GM21717 (cell line): Measurements from ENCODE around the gene RAB5IF.
"Not testable (repeated sequence)": the region's sequence is repeated elsewhere in the genome, so short reads cannot be mapped to it uniquely, and the experiment has no call there.

Experiments used
- ATAC-seq: cut with Tn5 transposase; IDR thresholded peaks from one replicate; pipeline ENCODE4 v1.9.1; 2021; ENCODE audit warnings: mild to moderate bottlenecking, moderate library complexity; ENCODE audit not compliant: unreplicated experiment

The RAB5IF gene

DNA sequence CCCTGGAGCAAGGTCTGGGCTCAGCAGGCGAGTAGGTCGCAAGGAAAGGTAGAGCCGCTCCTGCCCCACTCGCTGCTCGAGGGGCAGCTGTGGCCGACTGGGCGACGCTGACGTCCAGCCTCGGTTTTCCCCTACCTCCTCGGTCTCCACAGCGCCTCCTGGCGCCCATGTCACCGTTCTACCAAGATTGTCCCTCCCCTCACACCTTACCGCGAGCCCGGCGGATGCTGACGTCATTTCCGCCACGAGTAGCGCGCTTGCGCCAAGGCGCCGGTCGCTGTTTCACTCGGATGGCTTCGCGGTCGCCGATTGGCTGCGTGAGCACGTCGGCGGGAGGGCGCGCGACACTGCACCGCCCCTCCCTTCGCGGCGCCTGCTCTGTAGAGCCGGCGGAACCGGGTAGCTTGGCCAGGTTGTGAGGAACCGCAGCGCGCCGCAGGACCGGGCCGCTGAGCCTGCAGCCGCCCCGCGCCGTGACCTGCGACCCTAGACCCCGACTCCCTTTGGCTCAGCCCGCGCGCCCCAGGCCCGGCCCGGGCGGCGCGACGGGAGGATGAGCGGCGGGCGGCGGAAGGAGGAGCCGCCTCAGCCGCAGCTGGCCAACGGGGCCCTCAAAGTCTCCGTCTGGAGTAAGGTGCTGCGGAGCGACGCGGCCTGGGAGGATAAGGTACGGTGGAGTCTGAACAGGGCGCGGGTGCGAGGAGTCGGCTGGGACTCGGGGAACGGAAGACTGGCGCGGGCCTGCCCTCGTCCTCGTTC, at the start of gene RAB5IF:
Gene RAB5IF (plus strand): TSS at position 381 of the 759 bp plus-strand sequence. CDS start 173 bp downstream, at position 554.
- peak; percentile 71 for ATAC-seq

DNA sequence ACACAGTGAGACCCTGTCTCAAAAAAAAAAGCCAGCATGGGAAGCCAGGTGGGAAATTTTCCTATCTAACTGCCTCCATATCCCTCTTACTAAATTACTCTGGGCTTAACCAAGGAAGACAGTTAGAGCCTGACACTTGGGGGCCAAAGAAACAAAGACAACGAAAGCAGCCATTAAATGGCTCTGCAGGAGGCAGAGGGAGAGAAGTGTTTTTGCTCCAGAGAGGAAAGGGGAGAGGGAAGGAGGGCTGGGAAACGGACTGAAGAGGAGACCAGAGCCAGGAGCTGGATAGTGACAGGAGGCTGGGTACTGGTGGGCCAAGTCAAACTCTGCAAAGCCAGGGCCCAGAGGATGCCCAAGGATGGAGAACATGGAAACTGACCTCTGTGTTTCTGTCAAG, 42.9 kb upstream of the RAB5IF start:
- ATAC-seq: no peak

DNA sequence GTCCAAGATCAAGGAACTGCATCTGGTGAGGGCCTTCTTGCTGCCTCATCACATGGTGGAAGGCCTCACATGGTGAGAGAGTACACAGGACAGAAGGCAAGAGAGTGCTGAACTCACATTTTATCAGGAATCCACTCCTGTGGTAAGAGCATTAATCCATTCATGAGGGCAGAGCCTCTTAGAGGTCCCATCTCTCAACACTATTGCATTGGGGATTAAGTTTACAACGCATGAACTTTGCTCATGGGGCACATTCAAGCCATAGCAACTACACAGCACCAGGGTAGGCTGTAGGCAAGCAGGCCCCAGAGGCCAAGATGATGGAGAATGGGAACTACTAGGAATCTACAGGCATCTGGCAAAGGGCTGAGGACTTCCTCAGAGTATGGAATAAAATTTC, 42.2 kb upstream of the RAB5IF start:
- ATAC-seq: no peak

GRCh38 chr20:36564078-36564725, 41.4 kb upstream of the RAB5IF start:
- not testable (repeated sequence) for ATAC-seq

- not testable (repeated sequence) for ATAC-seq
Measured at GRCh38 chr20:36564726-36565121, 40.9 kb upstream of the RAB5IF start.

- ATAC-seq: no peak
Measured at GRCh38 chr20:36565520-36565919, 40.1 kb upstream of the RAB5IF start.

DNA sequence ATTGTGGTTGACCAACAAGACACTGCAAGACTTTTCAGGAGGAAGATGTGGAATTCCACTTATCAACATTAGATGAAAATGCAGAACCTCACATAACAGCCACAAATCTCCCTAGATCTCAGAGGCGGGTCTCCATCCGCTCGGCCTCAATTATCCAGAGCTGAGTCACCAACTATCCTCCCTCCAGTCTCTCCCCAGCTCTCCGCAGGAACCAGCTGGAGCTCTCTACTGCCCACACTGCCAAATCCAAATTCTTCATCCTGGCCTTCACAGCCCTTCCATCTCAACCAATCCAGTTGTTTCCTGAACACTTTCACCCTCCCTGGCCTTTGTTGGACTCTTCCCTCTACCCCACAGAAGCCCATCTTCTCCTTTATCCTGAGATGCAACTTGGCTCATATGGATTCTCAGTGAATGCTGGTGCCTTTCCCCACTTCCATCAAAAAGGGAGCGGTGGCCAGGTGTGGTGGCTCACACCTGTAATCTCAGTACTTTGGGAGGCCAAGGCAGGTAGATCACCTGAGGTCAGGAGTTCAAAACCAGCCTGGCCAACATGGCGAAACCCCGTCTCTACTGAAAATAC, 35.6 kb upstream of the RAB5IF start:
- ATAC-seq: no peak

DNA sequence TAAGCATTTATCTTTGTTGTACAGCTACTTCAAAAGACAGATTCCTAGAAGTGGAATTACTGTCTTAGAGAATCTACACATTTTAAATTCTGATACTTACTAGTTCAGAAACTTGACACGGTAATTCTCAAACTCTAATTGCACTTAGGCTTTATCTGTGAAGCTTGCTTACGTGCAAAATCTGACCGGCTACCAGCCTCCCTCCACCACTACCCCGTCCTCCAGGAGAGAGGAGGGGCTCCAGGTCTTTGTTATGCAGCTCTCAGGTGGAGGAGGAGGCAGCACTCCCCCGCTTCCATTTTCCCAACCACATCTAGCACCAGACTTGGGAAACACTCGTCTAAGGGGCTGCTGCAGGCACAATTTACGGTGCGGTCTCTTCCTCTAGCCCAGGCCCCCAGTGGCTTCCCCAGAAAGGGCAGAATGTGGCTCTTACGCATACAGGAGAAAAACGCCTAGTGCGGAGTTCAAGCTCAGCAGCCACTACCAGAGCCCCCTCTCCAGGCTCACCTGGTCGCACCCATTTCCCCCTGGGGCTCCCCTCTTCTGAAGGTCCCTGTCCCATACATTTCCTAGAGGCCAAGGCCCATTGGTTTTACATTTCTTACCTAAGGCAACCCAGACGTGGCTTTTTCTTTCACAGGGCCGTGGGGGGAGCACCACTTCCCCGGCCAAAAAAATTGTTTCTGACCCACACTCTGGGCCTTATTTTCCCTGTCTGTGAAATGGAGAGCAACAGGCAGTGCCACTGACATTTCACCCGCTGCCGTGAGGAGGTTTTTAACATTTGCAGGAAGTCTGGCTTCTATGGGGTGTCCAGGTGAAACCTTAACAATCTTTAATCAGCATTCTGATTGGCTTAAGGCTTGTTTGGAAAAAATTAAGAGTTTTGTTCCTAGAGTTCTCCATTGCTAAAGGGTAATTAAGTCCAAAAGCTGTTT, 33.7 kb upstream of the RAB5IF start:
- ATAC-seq: no peak

GRCh38 chr20:36572701-36573102, 32.9 kb upstream of the RAB5IF start:
- no peak for ATAC-seq

DNA sequence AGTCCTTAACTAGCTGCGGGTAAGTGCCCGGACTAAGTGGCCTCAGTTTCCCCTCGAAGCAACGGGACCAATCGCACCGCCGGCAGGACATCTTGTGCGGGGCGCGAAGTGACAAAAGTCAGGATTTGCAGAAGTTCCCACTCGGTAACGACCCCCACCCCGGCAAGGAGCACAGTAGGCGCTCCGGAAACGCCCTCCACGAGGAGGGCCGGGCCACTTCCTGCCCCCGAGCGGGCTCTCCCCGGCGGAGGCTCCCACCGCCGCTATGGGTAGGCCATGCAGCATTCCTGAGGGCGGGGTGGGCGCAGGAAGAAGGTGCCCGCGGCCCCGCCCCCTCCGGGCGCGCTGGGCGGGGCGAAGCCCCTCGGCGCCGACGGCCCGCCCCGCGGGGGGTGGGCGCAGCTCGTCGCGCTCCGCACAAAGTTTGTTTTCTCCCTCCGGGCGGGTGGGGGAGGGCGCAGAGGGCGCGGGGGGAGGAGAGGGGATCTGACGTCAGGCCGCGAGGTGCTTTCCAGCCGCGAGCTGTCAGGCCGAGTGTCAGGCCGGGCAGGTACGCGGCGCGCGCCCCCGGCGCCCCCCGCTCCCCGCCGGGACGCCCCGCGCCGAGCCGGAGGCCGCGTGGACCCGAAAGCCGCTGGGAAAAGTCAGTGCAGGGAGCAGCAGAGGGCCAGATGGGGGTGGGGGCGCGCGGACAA, 32.3 kb upstream of the RAB5IF start, which contains the start of gene TGIF2:
Gene TGIF2 (plus strand): TSS at position 495 of the 695 bp plus-strand sequence. CDS start 5,178 bp downstream, outside the sequence.
- ATAC-seq: peak; percentile 58

GRCh38 chr20:36573798-36574365, 31.7 kb upstream of the RAB5IF start:
- ATAC-seq: peak; percentile 16

DNA sequence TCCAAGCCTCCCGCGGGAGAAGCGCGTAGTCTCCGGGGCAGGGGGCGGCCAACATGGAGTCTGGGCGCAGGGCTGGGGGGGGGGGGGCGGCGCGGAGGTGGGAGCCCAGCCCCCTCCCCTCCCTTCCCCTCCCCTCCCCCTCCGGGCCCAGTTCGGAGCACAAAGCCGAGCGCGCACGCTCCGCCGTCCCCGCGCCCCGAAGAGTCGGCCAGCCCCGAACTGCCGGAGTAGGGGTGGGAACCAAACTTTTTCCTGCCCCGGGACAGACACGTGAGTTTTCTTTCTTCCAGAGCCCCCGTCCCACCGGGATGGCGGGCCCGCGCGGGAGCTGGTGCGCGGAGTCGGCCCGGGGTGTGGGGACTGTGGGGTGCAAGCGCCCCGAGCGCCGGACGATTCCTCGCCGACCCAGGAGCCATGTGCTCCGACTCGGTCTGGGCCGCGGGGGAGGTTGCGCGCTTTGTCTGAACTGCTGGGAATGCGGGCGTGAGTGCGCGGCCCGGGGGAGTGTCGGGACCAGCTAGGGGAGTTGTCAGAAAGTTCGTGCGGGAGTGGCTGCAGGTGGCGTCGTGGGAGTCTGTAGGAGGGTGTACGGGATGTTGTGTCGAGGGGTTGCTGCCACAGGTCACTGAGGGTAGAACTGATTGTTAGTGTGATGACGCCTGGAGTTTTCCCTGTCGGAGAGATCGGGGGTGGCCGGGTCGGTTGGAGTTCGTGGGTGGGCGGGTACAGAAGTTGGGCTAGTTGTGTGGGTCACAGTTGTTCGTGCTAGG, 31.0 kb upstream of the RAB5IF start:
- ATAC-seq: no peak

DNA sequence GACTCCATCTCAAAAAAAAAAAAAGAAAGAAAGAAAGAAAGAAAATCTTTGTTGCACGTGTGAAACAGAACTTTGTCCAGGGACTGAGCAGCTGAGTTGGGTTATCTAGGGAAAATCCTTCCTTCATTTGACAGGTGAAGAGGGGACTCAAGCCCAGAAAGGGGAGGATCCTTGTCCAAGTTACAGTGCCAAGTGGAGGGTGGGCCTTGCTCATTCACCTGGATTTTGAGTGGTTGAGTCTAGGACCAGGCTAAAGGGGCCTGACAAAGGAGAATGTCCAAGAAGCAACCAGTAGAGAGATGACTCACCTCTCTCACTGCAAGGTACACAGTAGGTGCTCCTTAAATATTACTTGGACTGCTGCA, 29.5 kb upstream of the RAB5IF start:
- no peak for ATAC-seq

- no peak for ATAC-seq
Measured at GRCh38 chr20:36578356-36579041, 27.1 kb upstream of the RAB5IF start.

DNA sequence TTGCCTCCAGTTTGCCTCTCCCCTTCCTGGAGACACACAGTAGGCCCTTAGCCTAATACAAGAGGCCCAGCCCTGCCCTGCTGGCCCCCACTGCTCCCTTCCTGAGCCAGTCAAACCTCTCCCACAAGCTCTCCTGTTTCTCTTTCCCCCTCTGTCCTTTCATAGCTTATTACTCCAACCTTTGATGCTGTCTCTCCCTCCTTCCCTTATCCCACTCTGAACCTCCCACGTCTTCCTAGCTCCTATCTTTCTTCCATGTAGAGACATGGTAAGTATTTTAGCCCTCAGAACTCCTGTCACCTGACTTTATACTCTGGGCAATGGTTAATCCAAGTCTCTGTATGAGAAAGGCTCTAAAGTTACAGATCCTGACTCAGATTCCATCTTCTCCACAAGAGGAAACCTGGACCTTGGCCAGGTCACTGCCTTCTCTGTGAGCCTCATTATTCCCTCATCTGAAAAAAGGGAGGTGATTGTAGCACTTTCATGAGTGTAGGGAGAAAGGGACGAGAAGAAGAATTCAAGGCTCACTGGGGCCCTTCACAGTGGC, 25.5 kb upstream of the RAB5IF start:
- ATAC-seq: no peak

GRCh38 chr20:36582322-36582721, 23.3 kb upstream of the RAB5IF start:
- ATAC-seq: no peak

DNA sequence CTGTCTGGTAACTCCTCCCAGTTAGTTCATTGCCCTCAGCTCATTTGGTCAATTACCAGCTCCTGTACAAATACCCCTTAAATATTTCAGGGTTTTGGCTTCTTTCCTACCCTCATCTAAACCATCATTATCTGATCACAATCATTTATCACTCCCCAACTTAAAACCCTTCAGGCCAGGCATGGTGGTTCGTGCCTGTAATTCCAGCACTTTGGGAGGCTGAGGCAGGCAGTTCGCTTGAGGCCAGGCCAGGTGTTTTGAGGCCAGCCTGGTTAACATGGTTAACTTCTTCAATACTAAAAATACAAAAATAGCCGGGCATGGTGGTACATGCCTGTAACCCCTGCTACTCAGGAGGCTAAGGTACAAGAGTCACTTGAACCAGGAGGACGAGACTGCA, 22.8 kb upstream of the RAB5IF start:
- no peak for ATAC-seq

DNA sequence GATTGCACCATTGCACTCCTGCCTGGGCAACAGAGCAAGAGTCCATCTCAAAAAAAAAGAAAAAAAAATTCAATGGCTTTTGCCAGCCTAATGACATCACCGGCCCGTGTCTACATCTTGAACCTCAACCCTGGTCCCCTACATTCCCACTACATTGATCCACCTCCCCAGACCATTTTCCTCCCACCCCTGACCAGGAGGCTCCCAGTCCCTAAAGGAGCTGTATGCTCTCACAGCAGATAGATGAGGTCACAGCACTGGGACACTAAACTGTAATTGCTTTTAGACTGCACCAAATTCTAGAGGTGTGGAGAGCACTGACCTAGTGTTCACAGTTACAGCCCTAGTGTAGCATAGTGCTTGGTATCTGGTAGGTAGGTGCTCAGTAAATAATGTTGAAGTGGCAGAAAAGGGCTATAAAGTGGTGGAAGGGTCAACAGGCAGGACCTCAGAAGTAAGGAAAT, 21.5 kb upstream of the RAB5IF start:
- no peak for ATAC-seq
